K562 (cell line): ENCODE results near the gene RBMS1. TPM values are rescaled to one million over a fixed set of nuclear protein-coding genes. Genes with fewer than 3 reads are reported as not detected.

ENCODE experiments used
- ATAC-seq: fragments of 200-7000 bp; cut with Tn5 transposase; 3 replicates; pipeline ENCODE4 v1.9.1; 2020; ENCODE audit warnings: moderate library complexity
- BruUV-seq: library from RNA; stranded (reverse); fragments of 400-500 nt; replicated peaks from 2 replicates; lab custom pipeline; 2021; lab: Mats Ljungman, UMichigan
- CTCF ChIA-PET: fragments of 300-600 bp; formaldehyde crosslinking; extraction: SDS; loops from one replicate; lab custom pipeline; 2021; ENCODE audit warnings: low intra/inter-chr PET ratio; lab: Yijun Ruan, JAX
- POLR2A ChIA-PET: fragments of 300-600, 350-650 bp; sonication (Branson Sonifier 250); formaldehyde crosslinking; extraction: SDS; loops from one replicate; lab custom pipeline; 2021; ENCODE audit warnings: antibody characterized with exemption, inconsistent platforms; lab: Yijun Ruan, JAX
- DNase-seq, 4 experiments: peaks; one replicate each; pipeline versions ENCODE4 v3.0.0 to v3.0.0-alpha.2; 2011 to 2018; ENCODE audit warnings: low spot score in 3 of 4, mixed read lengths in 3 of 4; ENCODE audit errors: extremely low read depth in 1 of 4
- FAIRE-seq: peaks from 2 replicates; lab custom pipeline; 2011; peaks lifted over from hg19 to GRCh38; lab: Jason Lieb, UNC
- H2AFZ ChIP-seq: 2 replicates; pipeline ENCODE4 v1.6.0; 2011; ENCODE audit warnings: low read depth, low read length, control low read depth, inconsistent platforms
- H3K27ac ChIP-seq: fragments of 200-600 bp; 3 replicates; pipeline ENCODE4 v1.8.0; 2011; ENCODE audit warnings: low read depth, mild to moderate bottlenecking, control low read depth, inconsistent platforms, low read length, moderate library complexity, mixed read lengths; ENCODE audit errors: extremely low read depth
- H3K27me3 ChIP-seq, 2 experiments: fragments of 300-600 bp in 1 of 2; 2 replicates in 1 of 2; 3 replicates in 1 of 2; pipeline versions ENCODE4 v1.6.0 to v1.8.0; 2011; ENCODE audit warnings: inconsistent platforms in 2 of 2, low read length in 2 of 2, mild to moderate bottlenecking in 1 of 2, mixed read lengths in 1 of 2, moderate library complexity in 1 of 2; ENCODE audit not compliant: control insufficient read depth in 2 of 2, insufficient read depth in 2 of 2
- H3K36me3 ChIP-seq: fragments of 300-600 bp; 3 replicates; pipeline ENCODE4 v1.8.0; 2011; ENCODE audit warnings: mild to moderate bottlenecking, low read length, inconsistent platforms; ENCODE audit not compliant: control insufficient read depth, insufficient read depth
- H3K4me1 ChIP-seq, 2 experiments: fragments of 200-600 bp in 1 of 2; replicated peaks in 1 of 2; 2 replicates in 1 of 2; 3 replicates in 1 of 2; pipeline versions ENCODE4 v1.5.1 to v1.8.0; 2011; ENCODE audit warnings: inconsistent platforms in 2 of 2, low read length in 2 of 2, mild to moderate bottlenecking in 1 of 2, mixed read lengths in 1 of 2, moderate library complexity in 1 of 2; ENCODE audit not compliant: control insufficient read depth in 2 of 2, insufficient read depth in 2 of 2
- H3K4me2 ChIP-seq: 2 replicates; pipeline ENCODE4 v1.6.1; 2011; ENCODE audit warnings: low read length, control low read depth, inconsistent platforms, mixed read lengths; ENCODE audit not compliant: insufficient read depth
- H3K4me3 ChIP-seq: fragments of 200-600 bp; sonication (generic), shearing (Covaris generic); 2 replicates; pipeline ENCODE4 v1.5.1; 2016; ENCODE audit warnings: control low read depth, inconsistent platforms
- H3K79me2 ChIP-seq: fragments of 200-600 bp; 3 replicates; pipeline ENCODE4 v1.8.0; 2011; ENCODE audit warnings: low read length, inconsistent platforms; ENCODE audit not compliant: control insufficient read depth, insufficient read depth
- H3K9ac ChIP-seq, 2 experiments: 2 replicates each; pipeline versions ENCODE4 v1.6.0 to v1.6.1; 2011; ENCODE audit warnings: low read depth in 2 of 2, low read length in 2 of 2, control low read depth in 1 of 2, inconsistent platforms in 1 of 2, mild to moderate bottlenecking in 1 of 2, mixed read lengths in 1 of 2; ENCODE audit not compliant: insufficient read depth in 1 of 2
- H3K9me1 ChIP-seq: one replicate; pipeline ENCODE4 v1.6.0; 2011; ENCODE audit warnings: inconsistent platforms, mild to moderate bottlenecking, low read length, moderate library complexity; ENCODE audit not compliant: control insufficient read depth, insufficient read depth
- H3K9me3 ChIP-seq: replicated peaks from 2 replicates; pipeline ENCODE4 v1.5.1; 2011; ENCODE audit warnings: low read depth, low read length, inconsistent platforms; ENCODE audit not compliant: control insufficient read depth, insufficient read depth
- H4K20me1 ChIP-seq: replicated peaks from 2 replicates; pipeline ENCODE4 v1.6.1; 2011; ENCODE audit warnings: low read length, inconsistent platforms, mixed read lengths; ENCODE audit not compliant: control insufficient read depth, insufficient read depth
- BCOR ChIP-seq: fragments of 450-650 bp; IDR thresholded peaks from 2 replicates; pipeline ENCODE4 v1.6.1; 2016
- CC2D1A ChIP-seq: fragments of 450-650 bp; IDR thresholded peaks from 2 replicates; pipeline ENCODE4 v1.6.1; 2017; ENCODE audit warnings: mild to moderate bottlenecking
- CREB5 ChIP-seq: fragments of 250-450 bp; sonication (Bioruptor Pico); IDR thresholded peaks from 2 replicates; pipeline ENCODE4 v1.5.0; 2020; ENCODE audit warnings: mild to moderate bottlenecking
- DPF2 ChIP-seq: fragments of 450-650 bp; IDR thresholded peaks from 2 replicates; pipeline ENCODE4 v1.6.1; 2016
- ELF1 ChIP-seq: fragments of 200-800 bp; sonication (Bioruptor generic); IDR thresholded peaks from 2 replicates; pipeline ENCODE4 v1.6.1; 2016; ENCODE audit warnings: missing genetic modification characterization, missing compliant biosample characterization
- GATAD2A ChIP-seq: fragments of 450-650 bp; IDR thresholded peaks from 2 replicates; pipeline ENCODE4 v1.6.1; 2017
- MCM5 ChIP-seq: fragments of 450-650 bp; IDR thresholded peaks from 2 replicates; pipeline ENCODE4 v1.6.1; 2016; ENCODE audit warnings: low read depth
- MED1 ChIP-seq: sonication (generic); formaldehyde crosslinking; IDR thresholded peaks from 2 replicates; pipeline ENCODE4 v1.8.1; 2023; ENCODE audit warnings: missing genetic modification reagents, borderline replicate concordance
- MTF1 ChIP-seq: fragments of 250-450 bp; sonication (Bioruptor Pico); IDR thresholded peaks from 2 replicates; pipeline ENCODE4 v1.9.0; 2021; ENCODE audit warnings: moderate library complexity, mild to moderate bottlenecking, inconsistent platforms, borderline replicate concordance
- NELFE ChIP-seq: IDR thresholded peaks from 2 replicates; pipeline ENCODE4 v1.6.1; 2011; ENCODE audit warnings: mild to moderate bottlenecking; ENCODE audit not compliant: insufficient read depth, insufficient read length
- SETDB1 ChIP-seq: IDR thresholded peaks from one replicate; pipeline ENCODE4 v1.6.1; 2012; ENCODE audit warnings: low read length, control low read depth, inconsistent platforms
- SIN3B ChIP-seq: fragments of 450-650 bp; IDR thresholded peaks from 2 replicates; pipeline ENCODE4 v1.6.1; 2017; ENCODE audit warnings: low read depth, mild to moderate bottlenecking, moderate library complexity
- TFAM ChIP-seq: fragments of 250-450 bp; sonication (Bioruptor Pico); conservative IDR thresholded peaks from 2 replicates; pipeline ENCODE4 v1.5.0; 2021; ENCODE audit warnings: mild to moderate bottlenecking, moderate library complexity
- ZBTB26 ChIP-seq: fragments of 450-650 bp; formaldehyde crosslinking; IDR thresholded peaks from 2 replicates; pipeline ENCODE4 v1.4.0; 2022; ENCODE audit warnings: missing genetic modification characterization
- ZFX ChIP-seq: sonication (generic); formaldehyde crosslinking; IDR thresholded peaks from 2 replicates; pipeline ENCODE4 v1.8.0; 2022; ENCODE audit warnings: mild to moderate bottlenecking, missing genetic modification reagents, moderate library complexity
- ZNF143 ChIP-seq: sonication (generic); formaldehyde crosslinking; IDR thresholded peaks from 2 replicates; pipeline ENCODE4 v1.9.0; 2022; ENCODE audit warnings: mild to moderate bottlenecking, missing genetic modification reagents
- ZNF280A ChIP-seq: fragments of 450-650 bp; IDR thresholded peaks from 2 replicates; pipeline ENCODE4 v1.6.1; 2018; ENCODE audit warnings: mild to moderate bottlenecking, low read depth; ENCODE audit not compliant: partially characterized antibody
- ZNF311 ChIP-seq: fragments of 250-450 bp; sonication (Bioruptor Pico); IDR thresholded peaks from 2 replicates; pipeline ENCODE4 v1.4.0; 2020; ENCODE audit warnings: mild to moderate bottlenecking, moderate library complexity
- ZSCAN29 ChIP-seq: fragments of 450-650 bp; IDR thresholded peaks from 2 replicates; pipeline ENCODE4 v1.6.1; 2017
- WGBS: fragments of 100-300 bp; shearing (Covaris generic); methylation state at CpG from one replicate; pipeline ENCODE4 v1.1.6; 2016; ENCODE audit warnings: low coverage, mixed read lengths; ENCODE audit not compliant: insufficient coverage; ENCODE audit errors: missing lambda C conversion rate; 5-methylcytosine and 5-hydroxymethylcytosine counted together
- in situ Hi-C: fragments of 300-500 bp; cut with MboI; formaldehyde crosslinking; loops from 4 replicates; pipeline ENCODE4 v1.15.0; 2018; ENCODE audit warnings: inconsistent platforms, mixed read lengths
- intact Hi-C: fragments of 100-400 bp; cut with micrococcal nuclease; formaldehyde crosslinking; loops from 2 replicates; pipeline ENCODE4 v1.14.2; 2022
- polyA plus RNA-seq, 8 experiments: library from polyadenylated mRNA; depleted of rRNA in 4 of 8; stranded (reverse) in 5 of 8; unstranded in 3 of 8; fragments of >200 nt; fragmentation: Nextera tagmentation in 2 of 8; fragmentation: Illumina TruSeq in 1 of 8; extraction: Ambion mirVana in 2 of 8; extraction: Trizol in 1 of 8; gene quantifications; 2 replicates each; pipeline versions ENCODE4 v1.2.1 to v1.2.3, GENCODE V29; 2011 to 2014; ENCODE audit warnings: inconsistent platforms in 1 of 8, missing spikeins in 1 of 8
- total RNA-seq, 7 experiments: library from RNA; depleted of rRNA in 6 of 7; stranded (reverse); fragments of >200 nt in 6 of 7; fragmentation: Illumina TruSeq in 2 of 7; extraction: Trizol in 2 of 7; gene quantifications; 2 replicates each; pipeline versions ENCODE4 v1.2.1 to v1.2.3, GENCODE V29; 2011 to 2021; ENCODE audit warnings: low replicate concordance in 1 of 7

Gene RBMS1
- total and polyA plus RNA-seq, 9 of the 15 experiments (the other 6 are each of a cell fraction or from before 2014, with no cell fraction given), result 0.04 to 0.31 (median 0.09) TPM; not detected in 6

GRCh38 chr2:160353813-160354212 lies 139.8 kb downstream of the RBMS1 start:
- H3K9ac ChIP-seq, result no peak overlapping the region
- 0% methylated on average over 5 of the region's 5 CpGs for WGBS
- DNase-seq, result no peak
- no peak overlapping the region for H3K4me2 ChIP-seq
- intact Hi-C loops, result no loop called here
- no peak overlapping the region for H3K27ac ChIP-seq
- no peak for ATAC-seq
- H2AFZ ChIP-seq, result no peak overlapping the region
- no peak for TF ChIP-seq MTF1
- no peak for TF ChIP-seq ZNF143 (CRISPR knock-in tag)
- no peak for TF ChIP-seq ZNF311
- no peak for TF ChIP-seq CC2D1A
- TF ChIP-seq ZNF280A, result no peak
- TF ChIP-seq MED1 (CRISPR knock-in tag), result no peak
- TF ChIP-seq GATAD2A, result no peak
- TF ChIP-seq ZBTB26, result no peak
- TF ChIP-seq DPF2, result no peak
- no peak for TF ChIP-seq ZSCAN29
- no peak for TF ChIP-seq BCOR
- no peak for TF ChIP-seq NELFE
- TF ChIP-seq TFAM (CRISPR knock-in tag), result no peak
- no peak for TF ChIP-seq CREB5 (CRISPR knock-in tag)
- TF ChIP-seq SETDB1, result no peak
- TF ChIP-seq MCM5, result no peak
- TF ChIP-seq SIN3B, result no peak
- TF ChIP-seq ZFX (CRISPR knock-in tag), result no peak
- TF ChIP-seq ELF1 (tag), result no peak
- TF ChIP-seq, all 486 proteins: peak for 0
- Histone ChIP-seq H3K36me3 (no peaks in the 10 kb centered on the region), H3K4me3 (no peak overlapping the region), H4K20me1 (no peaks in the 10 kb centered on the region), H3K79me2 (no peaks in the 10 kb centered on the region), H3K9me1 (no peaks in the 10 kb centered on the region), H3K9me3 (no peaks in the 10 kb centered on the region), H3K4me1 (no peaks in the 10 kb centered on the region), H3K27me3 (no peaks in the 10 kb centered on the region)
- in situ Hi-C loops, result no loop called here
- CTCF ChIA-PET, result no interaction called here
- POLR2A ChIA-PET, result no interaction called here
- no peak for FAIRE-seq
- no TSS peak for BruUV-seq
